ENCODE data around the gene CNRIP1. TPM values are rescaled to one million over a fixed set of nuclear protein-coding genes. Genes with fewer than 3 reads are reported as not detected.

CNRIP1 gene
- total and polyA plus RNA-seq, 2 of the 4 experiments (the other 2 are of a cell fraction), result 23.3 to 32.7 TPM

DNA sequence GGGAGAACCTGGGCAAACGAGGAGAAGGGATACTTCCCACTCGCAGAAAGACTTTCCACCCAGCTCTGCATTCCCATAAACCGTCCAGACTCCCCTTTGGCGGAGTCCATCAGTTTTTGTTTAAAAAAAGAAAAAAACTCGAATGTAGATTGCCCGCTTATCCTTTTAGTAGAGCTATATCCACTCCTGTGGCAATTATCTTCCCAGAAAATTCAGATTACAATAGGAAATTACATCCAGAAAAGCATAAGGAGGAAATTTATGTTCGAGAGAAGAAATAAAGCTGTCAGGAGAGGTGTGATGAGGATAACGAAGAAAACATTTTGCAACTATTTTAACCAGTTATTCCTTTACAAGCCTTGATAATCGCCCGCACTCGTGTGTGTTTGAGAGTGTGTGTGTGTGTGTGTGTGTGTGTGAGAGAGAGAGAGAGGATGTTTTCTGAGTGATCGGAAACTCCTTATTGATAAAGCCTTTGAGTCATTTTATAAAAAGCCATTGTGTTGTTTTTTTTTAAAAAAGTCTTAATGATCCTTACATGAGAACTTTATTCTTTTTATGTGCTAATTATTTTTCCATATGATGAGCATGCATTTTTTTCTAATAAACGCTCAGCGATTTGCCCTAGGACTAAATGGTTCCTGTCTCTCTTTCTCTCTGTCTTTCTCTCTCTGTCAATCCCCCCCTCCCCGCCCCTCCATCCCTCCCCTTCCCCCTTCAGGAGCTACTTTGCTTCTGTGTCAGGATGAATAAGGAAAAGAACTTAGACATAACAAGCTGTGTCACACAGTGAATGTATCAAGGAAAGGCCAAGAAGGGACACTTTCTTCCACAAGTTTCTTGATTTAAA is 66.3 kb downstream of the CNRIP1 start:
- peak overlapping the region; percentile 91 for H3K9ac ChIP-seq (ENCODE audit: low read depth, low read length)
- no peak overlapping the region for H2BK20ac ChIP-seq (ENCODE audit: low read depth, low read length)
- peak overlapping the region; percentile 88 for H3K27ac ChIP-seq (ENCODE audit: insufficient read depth, low read length)
- intact Hi-C loops (cut with micrococcal nuclease), result loop anchor here (5.0 kb wide), 1 partner anchor 189 kb away; no protein-coding TSS in a partner anchor
- H4K5ac ChIP-seq (ENCODE audit: low read depth, low read length), result peak overlapping the region; percentile 75
- BruUV-seq (replicated peaks), result no TSS peak
- dilution Hi-C loops (cut with HindIII; ENCODE audit: low sequenced_read_pairs, unreplicated experiment), result no loop called here
- peak overlapping the region; percentile 98 for H3K4ac ChIP-seq (ENCODE audit: low read depth, low read length)
- H2BK15ac ChIP-seq (ENCODE audit: low read depth, low read length), result peak overlapping the region; percentile 66; the same call in 2 of the 3 replicates
- WGBS, 2 experiments (ENCODE audit: extremely low coverage in 2 of 2, insufficient read length in 1 of 2), result no CpG with 5 or more reads among the region's 15 CpGs
- DNase-seq (peak; percentile 30), ATAC-seq (ENCODE audit: low read depth) (peak; percentile 2; the same call in 1 of the 2 replicates)
- H4K20me1 ChIP-seq (ENCODE audit: insufficient read depth, low read length), result peaks cover 29% of the 10 kb centered on the region
- H3K79me1 ChIP-seq (ENCODE audit: low read depth in 1 of 2, low read length in 2 of 2), result peaks cover 8 to 42% of the 10 kb centered on the region in 2 experiments; a peak in 3 of 4 replicates
- peak overlapping the region; percentile 89 for H3K4me2 ChIP-seq (ENCODE audit: low read depth, low read length)
- H3K27me3 ChIP-seq (ENCODE audit: control insufficient read depth, insufficient read depth, low read length), result no peaks in the 10 kb centered on the region
- H3K4me3 ChIP-seq (ENCODE audit: insufficient read depth, low read depth, low read length), result peak overlapping the region; percentile 73
- POLR2A ChIA-PET (ENCODE audit: unreplicated experiment), result interaction anchor here (0.5 kb wide), 1 partner anchor 66 kb away, joined by 6 read pairs; the partner anchor contains the start of gene CNRIP1
- no peaks in the 10 kb centered on the region for H3K36me3 ChIP-seq (ENCODE audit: control insufficient read depth, insufficient read depth, low read length)
- TF ChIP-seq CEBPB (IDR thresholded peaks at IDR 0.05; ENCODE audit: low read depth, low read length), result no peak
- TF ChIP-seq, protein P1, sequence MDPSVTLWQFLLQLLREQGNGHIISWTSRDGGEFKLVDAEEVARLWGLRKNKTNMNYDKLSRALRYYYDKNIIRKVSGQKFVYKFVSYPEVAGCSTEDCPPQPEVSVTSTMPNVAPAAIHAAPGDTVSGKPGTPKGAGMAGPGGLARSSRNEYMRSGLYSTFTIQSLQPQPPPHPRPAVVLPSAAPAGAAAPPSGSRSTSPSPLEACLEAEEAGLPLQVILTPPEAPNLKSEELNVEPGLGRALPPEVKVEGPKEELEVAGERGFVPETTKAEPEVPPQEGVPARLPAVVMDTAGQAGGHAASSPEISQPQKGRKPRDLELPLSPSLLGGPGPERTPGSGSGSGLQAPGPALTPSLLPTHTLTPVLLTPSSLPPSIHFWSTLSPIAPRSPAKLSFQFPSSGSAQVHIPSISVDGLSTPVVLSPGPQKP (IDR thresholded peaks at IDR 0.05; ENCODE audit: borderline replicate concordance, low read depth, low read length), result no peak
- no peak for TF ChIP-seq MXI1 (IDR thresholded peaks at IDR 0.05; ENCODE audit: borderline replicate concordance, low read depth, low read length)
- no peak for TF ChIP-seq RFX5 (IDR thresholded peaks at IDR 0.05; ENCODE audit: low read depth, low read length)
- TF ChIP-seq MAFK (IDR thresholded peaks at IDR 0.05; ENCODE audit: low read depth, low read length), result no peak
- TF ChIP-seq NFE2L2 (IDR thresholded peaks at IDR 0.05; ENCODE audit: low read depth, low read length), result peak; percentile 29; the same call in 1 of the 2 replicates
- peak overlapping the region; percentile 66 for H3K18ac ChIP-seq (ENCODE audit: low read depth, low read length)
- peak overlapping the region; percentile 97 for H3K14ac ChIP-seq (replicated peaks; ENCODE audit: low read depth, low read length)
- peak overlapping the region; percentile 84 to 99 for H4K8ac ChIP-seq (ENCODE audit: low read depth in 2 of 2, low read length in 2 of 2)
- H3K9me3 ChIP-seq (ENCODE audit: control insufficient read depth, insufficient read depth, low read length), result no peaks in the 10 kb centered on the region
- peak overlapping the region; percentile 99 for H3K23ac ChIP-seq (ENCODE audit: low read depth, low read length)
- H2AK5ac ChIP-seq (ENCODE audit: low read depth, low read length), result peak overlapping the region; percentile 76
- H2AFZ ChIP-seq (replicated peaks; ENCODE audit: low read length, poor library complexity), result peak overlapping the region; percentile 95
- peak overlapping the region; percentile 99 for H2AK9ac ChIP-seq (replicated peaks; ENCODE audit: low read depth, low read length, poor library complexity)
- H3K56ac ChIP-seq (ENCODE audit: extremely low read depth, insufficient read depth, low read length), result peak overlapping the region; percentile 98
- H4K91ac ChIP-seq (ENCODE audit: insufficient read depth, low read depth, low read length), result peak overlapping the region; percentile 95
- peaks cover 12% of the 10 kb centered on the region for H3K9me1 ChIP-seq (ENCODE audit: insufficient read depth, low read length)
- H3K4me1 ChIP-seq (ENCODE audit: control insufficient read depth, insufficient read depth, low read length), result peaks cover 12% of the 10 kb centered on the region
- peak overlapping the region; percentile 84 for H2BK5ac ChIP-seq (ENCODE audit: low read depth, low read length, poor library complexity, severe bottlenecking)
- in situ Hi-C loops (cut with MboI; ENCODE audit: low sequenced_read_pairs), result no loop called here
- peak overlapping the region; percentile 71 for H2BK120ac ChIP-seq (ENCODE audit: low read depth, low read length)
- CTCF ChIA-PET, result interaction anchor here (1.6 kb wide), 1 partner anchor 29 kb away, joined by 4 read pairs; no protein-coding TSS in a partner anchor
